ENCODE data around the gene GAS7.

The GAS7 gene

DNA sequence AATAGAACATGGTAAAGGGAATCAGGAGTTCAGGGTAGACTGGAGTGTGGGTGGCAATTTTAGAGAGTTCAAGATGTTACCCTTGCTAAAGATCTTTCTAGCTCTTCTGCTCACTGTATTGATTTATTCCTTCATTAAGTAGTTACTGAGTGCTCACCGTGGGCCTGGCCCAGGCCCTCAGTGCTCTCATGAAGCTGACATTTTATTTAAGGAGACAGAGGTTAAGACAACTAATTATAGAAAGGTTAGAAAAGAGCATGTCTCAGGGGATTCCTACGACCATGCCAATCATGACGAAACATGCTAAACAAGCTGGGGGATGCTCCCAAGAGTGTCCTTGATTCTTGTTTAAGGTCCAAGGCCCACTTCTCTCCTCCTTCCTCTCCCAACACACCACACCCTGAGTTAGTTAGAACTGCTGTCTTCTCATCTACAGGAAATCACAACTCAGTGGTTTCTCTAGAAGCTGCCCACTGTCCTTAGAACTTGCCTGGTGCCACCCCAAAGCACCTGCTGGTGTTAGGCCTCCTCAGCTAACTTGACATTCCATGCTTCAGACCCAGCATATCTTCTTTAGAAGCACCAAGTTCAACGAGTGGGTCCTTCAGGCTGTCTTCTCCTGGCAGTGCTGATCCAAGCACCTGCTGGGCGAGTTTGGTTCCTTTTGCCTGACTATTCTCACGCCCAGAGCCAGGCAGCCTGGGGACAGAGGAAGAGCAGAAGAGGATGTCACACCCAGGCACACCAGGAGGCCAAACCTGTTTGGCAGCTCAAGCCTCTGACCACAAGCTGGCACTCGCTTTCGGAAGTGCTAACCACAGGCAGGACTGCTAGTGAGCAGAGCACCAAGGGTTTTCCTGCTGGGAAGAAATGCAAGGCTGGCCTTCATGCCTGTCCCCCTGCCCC is 79.0 kb downstream of the GAS7 start:
- no peaks in the 10 kb centered on the region for H3K27me3 ChIP-seq (ENCODE audit: insufficient read depth, poor library complexity, severe bottlenecking)
- H3K4me3 ChIP-seq (replicated peaks; ENCODE audit: insufficient read depth, low read length), result no peak overlapping the region
- TF ChIP-seq, protein P1, sequence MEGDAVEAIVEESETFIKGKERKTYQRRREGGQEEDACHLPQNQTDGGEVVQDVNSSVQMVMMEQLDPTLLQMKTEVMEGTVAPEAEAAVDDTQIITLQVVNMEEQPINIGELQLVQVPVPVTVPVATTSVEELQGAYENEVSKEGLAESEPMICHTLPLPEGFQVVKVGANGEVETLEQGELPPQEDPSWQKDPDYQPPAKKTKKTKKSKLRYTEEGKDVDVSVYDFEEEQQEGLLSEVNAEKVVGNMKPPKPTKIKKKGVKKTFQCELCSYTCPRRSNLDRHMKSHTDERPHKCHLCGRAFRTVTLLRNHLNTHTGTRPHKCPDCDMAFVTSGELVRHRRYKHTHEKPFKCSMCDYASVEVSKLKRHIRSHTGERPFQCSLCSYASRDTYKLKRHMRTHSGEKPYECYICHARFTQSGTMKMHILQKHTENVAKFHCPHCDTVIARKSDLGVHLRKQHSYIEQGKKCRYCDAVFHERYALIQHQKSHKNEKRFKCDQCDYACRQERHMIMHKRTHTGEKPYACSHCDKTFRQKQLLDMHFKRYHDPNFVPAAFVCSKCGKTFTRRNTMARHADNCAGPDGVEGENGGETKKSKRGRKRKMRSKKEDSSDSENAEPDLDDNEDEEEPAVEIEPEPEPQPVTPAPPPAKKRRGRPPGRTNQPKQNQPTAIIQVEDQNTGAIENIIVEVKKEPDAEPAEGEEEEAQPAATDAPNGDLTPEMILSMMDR (IDR thresholded peaks at IDR 0.05; ENCODE audit: insufficient read depth, low read length), result no peak
- TF ChIP-seq, protein P2, sequence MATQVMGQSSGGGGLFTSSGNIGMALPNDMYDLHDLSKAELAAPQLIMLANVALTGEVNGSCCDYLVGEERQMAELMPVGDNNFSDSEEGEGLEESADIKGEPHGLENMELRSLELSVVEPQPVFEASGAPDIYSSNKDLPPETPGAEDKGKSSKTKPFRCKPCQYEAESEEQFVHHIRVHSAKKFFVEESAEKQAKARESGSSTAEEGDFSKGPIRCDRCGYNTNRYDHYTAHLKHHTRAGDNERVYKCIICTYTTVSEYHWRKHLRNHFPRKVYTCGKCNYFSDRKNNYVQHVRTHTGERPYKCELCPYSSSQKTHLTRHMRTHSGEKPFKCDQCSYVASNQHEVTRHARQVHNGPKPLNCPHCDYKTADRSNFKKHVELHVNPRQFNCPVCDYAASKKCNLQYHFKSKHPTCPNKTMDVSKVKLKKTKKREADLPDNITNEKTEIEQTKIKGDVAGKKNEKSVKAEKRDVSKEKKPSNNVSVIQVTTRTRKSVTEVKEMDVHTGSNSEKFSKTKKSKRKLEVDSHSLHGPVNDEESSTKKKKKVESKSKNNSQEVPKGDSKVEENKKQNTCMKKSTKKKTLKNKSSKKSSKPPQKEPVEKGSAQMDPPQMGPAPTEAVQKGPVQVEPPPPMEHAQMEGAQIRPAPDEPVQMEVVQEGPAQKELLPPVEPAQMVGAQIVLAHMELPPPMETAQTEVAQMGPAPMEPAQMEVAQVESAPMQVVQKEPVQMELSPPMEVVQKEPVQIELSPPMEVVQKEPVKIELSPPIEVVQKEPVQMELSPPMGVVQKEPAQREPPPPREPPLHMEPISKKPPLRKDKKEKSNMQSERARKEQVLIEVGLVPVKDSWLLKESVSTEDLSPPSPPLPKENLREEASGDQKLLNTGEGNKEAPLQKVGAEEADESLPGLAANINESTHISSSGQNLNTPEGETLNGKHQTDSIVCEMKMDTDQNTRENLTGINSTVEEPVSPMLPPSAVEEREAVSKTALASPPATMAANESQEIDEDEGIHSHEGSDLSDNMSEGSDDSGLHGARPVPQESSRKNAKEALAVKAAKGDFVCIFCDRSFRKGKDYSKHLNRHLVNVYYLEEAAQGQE (IDR thresholded peaks at IDR 0.05; ENCODE audit: insufficient replicate concordance, low read depth), result no peak
- TF ChIP-seq POLR2AphosphoS5 (IDR thresholded peaks at IDR 0.05; ENCODE audit: low read depth) (peak; percentile 57), SPI1 (IDR thresholded peaks at IDR 0.05; ENCODE audit: borderline replicate concordance, low read depth) (peak; percentile 60; the same call in 1 of the 2 replicates), GABPA (IDR thresholded peaks at IDR 0.05; ENCODE audit: low read depth) (no peak)
- DNase-seq (ENCODE audit: low read depth in 1 of 2, low spot score in 1 of 2), result peak; percentile 86 to 88
- H3K27ac ChIP-seq (replicated peaks), result peak overlapping the region; percentile 85

DNA sequence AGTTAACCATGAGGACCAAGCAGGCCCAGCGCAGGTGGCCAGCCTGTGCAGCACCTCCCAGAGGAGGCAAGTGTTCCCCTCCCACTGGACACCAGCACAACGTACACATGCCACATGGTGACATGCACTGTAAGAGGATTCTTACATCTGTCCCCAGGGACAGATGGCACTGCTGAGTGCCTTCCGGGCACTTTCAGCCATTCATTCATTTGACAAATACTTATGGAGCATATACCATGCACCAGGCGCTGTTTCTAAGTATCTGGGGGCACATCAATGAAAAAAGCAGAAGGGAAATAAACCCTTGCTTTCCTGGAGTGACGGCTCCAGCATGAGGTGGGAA is 79.6 kb downstream of the GAS7 start:
- Histone ChIP-seq H3K27me3 (ENCODE audit: insufficient read depth, poor library complexity, severe bottlenecking) (no peaks in the 10 kb centered on the region), H3K4me3 (replicated peaks; ENCODE audit: insufficient read depth, low read length) (no peak overlapping the region), H3K27ac (replicated peaks) (peak overlapping the region; percentile 85)
- TF ChIP-seq, protein P1 (IDR thresholded peaks at IDR 0.05; ENCODE audit: insufficient read depth, low read length), result no peak
- TF ChIP-seq POLR2AphosphoS5 (IDR thresholded peaks at IDR 0.05; ENCODE audit: low read depth), result no peak
- TF ChIP-seq SPI1 (IDR thresholded peaks at IDR 0.05; ENCODE audit: borderline replicate concordance, low read depth), result no peak
- no peak for TF ChIP-seq GABPA (IDR thresholded peaks at IDR 0.05; ENCODE audit: low read depth)
- TF ChIP-seq, protein P2 (IDR thresholded peaks at IDR 0.05; ENCODE audit: insufficient replicate concordance, low read depth), result no peak
- peak in 1 of 2 experiments; percentile 5 for DNase-seq (ENCODE audit: low read depth in 1 of 2, low spot score in 1 of 2)

DNA sequence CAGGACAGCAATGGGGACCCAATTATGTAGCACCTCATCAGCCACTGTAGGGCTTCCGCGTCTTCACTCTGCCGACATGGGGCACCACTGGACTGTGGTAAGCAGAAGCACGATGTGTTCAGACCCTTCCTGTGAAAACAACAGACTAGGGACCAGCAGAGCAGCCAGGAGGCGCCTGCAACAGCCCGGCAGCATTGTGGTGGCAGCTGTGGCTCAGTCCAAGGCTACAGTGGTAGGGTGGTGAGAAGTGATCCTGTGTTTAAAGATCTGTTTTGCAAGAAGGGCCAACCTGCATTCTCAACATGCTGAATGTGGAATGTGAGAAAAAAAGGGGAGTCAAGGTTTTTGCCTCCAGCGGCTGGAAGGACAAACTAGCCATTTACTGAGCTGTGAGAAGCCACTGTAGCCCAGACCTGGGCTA is 80.8 kb downstream of the GAS7 start:
- TF ChIP-seq GABPA (IDR thresholded peaks at IDR 0.05; ENCODE audit: low read depth) (no peak), SPI1 (IDR thresholded peaks at IDR 0.05; ENCODE audit: borderline replicate concordance, low read depth) (no peak)
- TF ChIP-seq, protein P2 (IDR thresholded peaks at IDR 0.05; ENCODE audit: insufficient replicate concordance, low read depth), result no peak
- TF ChIP-seq, protein P1 (IDR thresholded peaks at IDR 0.05; ENCODE audit: insufficient read depth, low read length), result no peak
- Histone ChIP-seq H3K4me3 (replicated peaks; ENCODE audit: insufficient read depth, low read length) (no peak overlapping the region), H3K27ac (replicated peaks) (peak overlapping the region; percentile 48), H3K27me3 (ENCODE audit: insufficient read depth, poor library complexity, severe bottlenecking) (no peaks in the 10 kb centered on the region)
- DNase-seq (ENCODE audit: low read depth in 1 of 2, low spot score in 1 of 2), result peak; percentile 58 to 82
